ENCODE measurements around the gene YOD1. TPM values are rescaled to one million over a fixed set of nuclear protein-coding genes. Genes with fewer than 3 reads are reported as not detected.

YOD1 gene
- total and polyA plus RNA-seq, 2 donors (not counting 3 experiments of a cell fraction or from before 2014, with no cell fraction given): 1.2 to 5.9 TPM

- no peak overlapping the region for H3K4me3 ChIP-seq (replicated peaks in 1 of 3; ENCODE audit: insufficient read depth in 1 of 3, low read depth in 1 of 3, low read length in 3 of 3)
- peaks cover 4 to 5% of the 10 kb centered on the region in 2 experiments for H3K27me3 ChIP-seq (ENCODE audit: control insufficient read depth in 2 of 2, insufficient read depth in 2 of 2, low read length in 2 of 2)
- DNase-seq (ENCODE audit: low read depth, low spot score) (no peak), FAIRE-seq (no peak)
- no peaks in the 10 kb centered on the region for H3K36me3 ChIP-seq (ENCODE audit: control insufficient read depth in 2 of 2, extremely low read depth in 1 of 2, insufficient read depth in 2 of 2, low read length in 2 of 2)
- no peaks in the 10 kb centered on the region for H4K20me1 ChIP-seq (replicated peaks; ENCODE audit: control insufficient read depth, extremely low read depth, insufficient read depth, low read length)
- no peak overlapping the region for H3K4me2 ChIP-seq (ENCODE audit: insufficient read depth, low read length)
- intact Hi-C loops (cut with micrococcal nuclease): no loop called here
- H3K9ac ChIP-seq (replicated peaks; ENCODE audit: extremely low read depth, insufficient read depth, low read length): no peak overlapping the region
- no peaks in the 10 kb centered on the region for H3K79me2 ChIP-seq (ENCODE audit: control insufficient read depth, insufficient read depth, low read length)
- no peaks in the 10 kb centered on the region for H3K4me1 ChIP-seq (ENCODE audit: control insufficient read depth, extremely low read depth, insufficient read depth, low read length)
- CTCF ChIA-PET: interaction anchor here (0.8 to 1.9 kb wide), 12 partner anchors 12 to 574 kb away, joined by 3 to 7 read pairs (median 3); no protein-coding TSS in a partner anchor
- H3K9me3 ChIP-seq (replicated peaks; ENCODE audit: control insufficient read depth, insufficient read depth, low read length): no peaks in the 10 kb centered on the region
- no peaks in the 10 kb centered on the region for H3K9me1 ChIP-seq (replicated peaks; ENCODE audit: control insufficient read depth, extremely low read depth, insufficient read depth, low read length)
- BruUV-seq (replicated peaks): no TSS peak
- no peak overlapping the region for H3K27ac ChIP-seq (ENCODE audit: insufficient read depth, low read depth, low read length)
- no peak for TF ChIP-seq EZH2 (IDR thresholded peaks at IDR 0.05; ENCODE audit: borderline replicate concordance, low read depth, low read length, severe bottlenecking)
- TF ChIP-seq JUN (IDR thresholded peaks at IDR 0.05; ENCODE audit: borderline replicate concordance, insufficient read depth, insufficient read length, low read depth): no peak
- dilution Hi-C loops (cut with MboI; ENCODE audit: extremely low pct_ligation_motif_present, low sequenced_read_pairs): no loop called here
- H2AFZ ChIP-seq (ENCODE audit: low read depth, low read length): no peak overlapping the region
- POLR2A ChIA-PET: no interaction called here
Observed at GRCh38 chr1:207006083-207006482, 44.9 kb downstream of the YOD1 start.

- Histone ChIP-seq H3K9me1 (replicated peaks; ENCODE audit: control insufficient read depth, extremely low read depth, insufficient read depth, low read length) (no peaks in the 10 kb centered on the region), H3K36me3 (ENCODE audit: control insufficient read depth in 2 of 2, extremely low read depth in 1 of 2, insufficient read depth in 2 of 2, low read length in 2 of 2) (no peaks in the 10 kb centered on the region), H3K4me2 (ENCODE audit: insufficient read depth, low read length) (no peak overlapping the region), H3K9me3 (replicated peaks; ENCODE audit: control insufficient read depth, insufficient read depth, low read length) (no peaks in the 10 kb centered on the region), H3K79me2 (ENCODE audit: control insufficient read depth, insufficient read depth, low read length) (no peaks in the 10 kb centered on the region), H3K9ac (replicated peaks; ENCODE audit: extremely low read depth, insufficient read depth, low read length) (no peak overlapping the region), H3K4me3 (replicated peaks in 1 of 3; ENCODE audit: insufficient read depth in 1 of 3, low read depth in 1 of 3, low read length in 3 of 3) (no peak overlapping the region), H3K27ac (ENCODE audit: insufficient read depth, low read depth, low read length) (no peak overlapping the region), H3K4me1 (ENCODE audit: control insufficient read depth, extremely low read depth, insufficient read depth, low read length) (no peaks in the 10 kb centered on the region), H4K20me1 (replicated peaks; ENCODE audit: control insufficient read depth, extremely low read depth, insufficient read depth, low read length) (no peaks in the 10 kb centered on the region), H2AFZ (ENCODE audit: low read depth, low read length) (no peak overlapping the region), H3K27me3 (ENCODE audit: control insufficient read depth in 2 of 2, insufficient read depth in 2 of 2, low read length in 2 of 2) (peaks cover 0 to 3% of the 10 kb centered on the region in 2 experiments)
- dilution Hi-C loops (cut with MboI; ENCODE audit: extremely low pct_ligation_motif_present, low sequenced_read_pairs) (no loop called here), intact Hi-C loops (cut with micrococcal nuclease) (loop anchor here (1.0 to 2.0 kb wide), 3 partner anchors 70 to 494 kb away; no protein-coding TSS in a partner anchor)
- DNase-seq (ENCODE audit: low read depth, low spot score) (peak; percentile 33), FAIRE-seq (peak; percentile 73)
- ChIA-PET POLR2A (no interaction called here), CTCF (interaction anchor here (0.8 to 1.9 kb wide), 14 partner anchors 9 to 575 kb away, joined by 3 to 7 read pairs (median 3); no protein-coding TSS in a partner anchor)
- peak; percentile 83 to 86 for TF ChIP-seq CTCF (IDR thresholded peaks at IDR 0.05; ENCODE audit: extremely low read depth in 1 of 2, insufficient read depth in 1 of 2, low read depth in 1 of 2, low read length in 2 of 2)
- no peak for TF ChIP-seq MAX (IDR thresholded peaks at IDR 0.05; ENCODE audit: insufficient read depth, insufficient read length)
- BruUV-seq (replicated peaks): no TSS peak
Observed at GRCh38 chr1:207004931-207005830, 45.8 kb downstream of the YOD1 start.
